Small intestine (tissue), 7 donors: ENCODE data around the gene RNF208. TPM values are rescaled to one million over a fixed set of nuclear protein-coding genes. Genes with fewer than 3 reads are reported as not detected.

Experiments used
- DNase-seq, 2 donors: peaks; one replicate each; pipeline versions ENCODE4 v3.0.0 to v3.0.0-alpha.2; 2013
- FAIRE-seq: peaks from 2 replicates; lab custom pipeline; 2012; peaks lifted over from hg19 to GRCh38; lab: Jason Lieb, UNC
- H3K27ac ChIP-seq, 3 donors: one replicate each; pipeline ENCODE4 v1.5.1; 2013; ENCODE audit warnings: low read length in 2 of 3, mild to moderate bottlenecking in 2 of 3, control low read depth in 1 of 3, inconsistent platforms in 1 of 3, low read depth in 1 of 3, moderate library complexity in 1 of 3
- H3K27me3 ChIP-seq, 3 donors: one replicate each; pipeline ENCODE4 v1.6.1; 2013; ENCODE audit warnings: low read length in 3 of 3, inconsistent platforms in 1 of 3; ENCODE audit not compliant: control insufficient read depth in 3 of 3, insufficient read depth in 3 of 3
- H3K36me3 ChIP-seq, 3 donors: one replicate each; pipeline ENCODE4 v1.6.1; 2013; ENCODE audit warnings: low read length in 3 of 3, inconsistent platforms in 1 of 3, low read depth in 1 of 3, mild to moderate bottlenecking in 1 of 3, moderate library complexity in 1 of 3; ENCODE audit not compliant: control insufficient read depth in 3 of 3, insufficient read depth in 2 of 3
- H3K4me1 ChIP-seq, 3 donors: one replicate each; pipeline ENCODE4 v1.6.1; 2013; ENCODE audit warnings: low read length in 2 of 3, inconsistent platforms in 1 of 3, low read depth in 1 of 3, mild to moderate bottlenecking in 1 of 3, moderate library complexity in 1 of 3; ENCODE audit not compliant: control insufficient read depth in 3 of 3, insufficient read depth in 2 of 3
- H3K4me3 ChIP-seq, 3 donors: one replicate each; pipeline ENCODE4 v1.5.1; 2013; ENCODE audit warnings: low read length in 3 of 3, control low read depth in 1 of 3, inconsistent platforms in 1 of 3, low read depth in 1 of 3, mild to moderate bottlenecking in 1 of 3, moderate library complexity in 1 of 3
- H3K9me3 ChIP-seq, 2 donors: one replicate each; pipeline ENCODE4 v1.6.1; 2013; ENCODE audit warnings: low read depth in 1 of 2, low read length in 1 of 2; ENCODE audit not compliant: control insufficient read depth in 2 of 2, insufficient read depth in 1 of 2
- WGBS, 3 donors: extraction: QIAGEN DNeasy Blood & Tissue Kit; methylation state at CpG; one replicate each; pipeline ENCODE4 v1.1.7; 2013; 5-methylcytosine and 5-hydroxymethylcytosine counted together
- polyA plus RNA-seq, 4 donors: library from polyadenylated mRNA; stranded (reverse) in 3 of 4; unstranded in 1 of 4; fragments of 200-250 nt in 3 of 4; fragments of 120-200 nt in 1 of 4; gene quantifications; one replicate each; pipeline versions ENCODE4 v1.2.1 to v1.2.3, GENCODE V29; 2013
- donor health status: healthy with polysubstance abuse.
- donor health status: control.
- donor health status: control.
- donor health status: Bipolar disorder and iron deficiency.
- donor health status: healthy.

The RNF208 gene
- polyA plus RNA-seq, 4 donors, result 2.7 to 10.8 (median 8.3) TPM

- H3K4me1 ChIP-seq, result peaks cover 3 to 29% (median 19%) of the 10 kb centered on the region in 3 donors
- H3K9me3 ChIP-seq, result no peaks in the 10 kb centered on the region
- H3K36me3 ChIP-seq, result peaks cover 12 to 85% (median 14%) of the 10 kb centered on the region in 3 donors
- FAIRE-seq, result no peak
- no peak for DNase-seq
- 93 to 94% (median 93%) methylated on average over 44 to 48 of the region's 48 CpGs for WGBS, 3 donors
- no peak overlapping the region for H3K4me3 ChIP-seq
- H3K27ac ChIP-seq, result no peak overlapping the region
- no peaks in the 10 kb centered on the region for H3K27me3 ChIP-seq
Measured at GRCh38 chr9:137184881-137185660, 37.0 kb downstream of the RNF208 start.

- no peak overlapping the region for H3K27ac ChIP-seq
- DNase-seq, result no peak
- peaks cover 0 to 20% (median 12%) of the 10 kb centered on the region in 3 donors for H3K4me1 ChIP-seq
- WGBS, 3 donors, result 94 to 96% (median 95%) methylated on average over 27 of the region's 27 CpGs
- no peak overlapping the region for H3K4me3 ChIP-seq
- no peak for FAIRE-seq
- no peaks in the 10 kb centered on the region for H3K9me3 ChIP-seq
- peaks cover 14 to 86% (median 15%) of the 10 kb centered on the region in 3 donors for H3K36me3 ChIP-seq
- no peaks in the 10 kb centered on the region for H3K27me3 ChIP-seq
Measured at GRCh38 chr9:137183980-137184595, 38.0 kb downstream of the RNF208 start.

- Histone ChIP-seq H3K27ac (no peak overlapping the region), H3K36me3 (peaks cover 17 to 98% (median 24%) of the 10 kb centered on the region in 3 donors), H3K4me1 (peaks cover 0 to 20% (median 12%) of the 10 kb centered on the region in 3 donors), H3K9me3 (no peaks in the 10 kb centered on the region), H3K27me3 (no peaks in the 10 kb centered on the region), H3K4me3 (no peak overlapping the region)
- WGBS, 3 donors, result 92 to 96% (median 92%) methylated on average over 16 to 17 of the region's 17 CpGs
- no peak for DNase-seq
- no peak for FAIRE-seq
Measured at GRCh38 chr9:137182836-137183235, 39.2 kb downstream of the RNF208 start.

- Histone ChIP-seq H3K4me3 (no peak overlapping the region), H3K9me3 (no peaks in the 10 kb centered on the region), H3K4me1 (peaks cover 0 to 8% (median under 1%) of the 10 kb centered on the region in 3 donors), H3K27ac (no peak overlapping the region), H3K36me3 (peaks cover 17 to 99% (median 25%) of the 10 kb centered on the region in 3 donors), H3K27me3 (no peaks in the 10 kb centered on the region)
- 91 to 96% (median 96%) methylated on average over 22 of the region's 22 CpGs for WGBS, 3 donors
- FAIRE-seq (no peak), DNase-seq (no peak)
Measured at GRCh38 chr9:137181680-137182079, 40.4 kb downstream of the RNF208 start.

GRCh38 chr9:137180491-137180890 lies 41.5 kb downstream of the RNF208 start:
- Histone ChIP-seq H3K4me3 (no peak overlapping the region), H3K27me3 (no peaks in the 10 kb centered on the region), H3K9me3 (no peaks in the 10 kb centered on the region), H3K36me3 (peaks cover 17 to 88% (median 25%) of the 10 kb centered on the region in 3 donors), H3K27ac (no peak overlapping the region), H3K4me1 (peaks cover 0 to 2% (median 0%) of the 10 kb centered on the region in 3 donors)
- WGBS, 3 donors, result 95 to 97% (median 96%) methylated on average over 20 of the region's 20 CpGs
- DNase-seq (no peak), FAIRE-seq (no peak)

- WGBS, 3 donors, result 92 to 96% (median 96%) methylated on average over 16 to 17 of the region's 17 CpGs
- Histone ChIP-seq H3K27ac (no peak overlapping the region), H3K9me3 (no peaks in the 10 kb centered on the region), H3K4me1 (peaks cover 0 to 3% (median 0%) of the 10 kb centered on the region in 3 donors), H3K27me3 (no peaks in the 10 kb centered on the region), H3K4me3 (no peak overlapping the region), H3K36me3 (peaks cover 17 to 81% (median 25%) of the 10 kb centered on the region in 3 donors)
- no peak for FAIRE-seq
- DNase-seq, result no peak
Measured at GRCh38 chr9:137179761-137180160, 42.3 kb downstream of the RNF208 start.

- no peak for FAIRE-seq
Measured at GRCh38 chr9:137178939-137179630, 43.0 kb downstream of the RNF208 start.

More at GRCh38 chr9:137178939-137179630, 43.0 kb downstream of the RNF208 start:
- DNase-seq, result no peak
- H3K9me3 ChIP-seq, result no peaks in the 10 kb centered on the region
- peaks cover 0 to 1% (median 0%) of the 10 kb centered on the region in 3 donors for H3K27me3 ChIP-seq
- H3K27ac ChIP-seq, result no peak overlapping the region
- no peak overlapping the region for H3K4me3 ChIP-seq
- peaks cover 0 to 3% (median 2%) of the 10 kb centered on the region in 3 donors for H3K4me1 ChIP-seq
- WGBS, 3 donors, result 90 to 93% (median 92%) methylated on average over 19 of the region's 19 CpGs
- peaks cover 16 to 74% (median 23%) of the 10 kb centered on the region in 3 donors for H3K36me3 ChIP-seq
